IPS-18c (cell line): ENCODE data around the gene ZNF24.

Experiments
- H3K4me3 ChIP-seq: 2 replicates; pipeline ENCODE4 v1.7.0; 2013; ENCODE audit warnings: low read depth, mild to moderate bottlenecking, low read length, moderate library complexity; ENCODE audit not compliant: insufficient read depth
- H3K9me3 ChIP-seq: one replicate; pipeline ENCODE4 v1.6.1; 2013; ENCODE audit warnings: mild to moderate bottlenecking, low read length, moderate library complexity; ENCODE audit not compliant: control insufficient read depth, insufficient read depth

ZNF24 gene

DNA sequence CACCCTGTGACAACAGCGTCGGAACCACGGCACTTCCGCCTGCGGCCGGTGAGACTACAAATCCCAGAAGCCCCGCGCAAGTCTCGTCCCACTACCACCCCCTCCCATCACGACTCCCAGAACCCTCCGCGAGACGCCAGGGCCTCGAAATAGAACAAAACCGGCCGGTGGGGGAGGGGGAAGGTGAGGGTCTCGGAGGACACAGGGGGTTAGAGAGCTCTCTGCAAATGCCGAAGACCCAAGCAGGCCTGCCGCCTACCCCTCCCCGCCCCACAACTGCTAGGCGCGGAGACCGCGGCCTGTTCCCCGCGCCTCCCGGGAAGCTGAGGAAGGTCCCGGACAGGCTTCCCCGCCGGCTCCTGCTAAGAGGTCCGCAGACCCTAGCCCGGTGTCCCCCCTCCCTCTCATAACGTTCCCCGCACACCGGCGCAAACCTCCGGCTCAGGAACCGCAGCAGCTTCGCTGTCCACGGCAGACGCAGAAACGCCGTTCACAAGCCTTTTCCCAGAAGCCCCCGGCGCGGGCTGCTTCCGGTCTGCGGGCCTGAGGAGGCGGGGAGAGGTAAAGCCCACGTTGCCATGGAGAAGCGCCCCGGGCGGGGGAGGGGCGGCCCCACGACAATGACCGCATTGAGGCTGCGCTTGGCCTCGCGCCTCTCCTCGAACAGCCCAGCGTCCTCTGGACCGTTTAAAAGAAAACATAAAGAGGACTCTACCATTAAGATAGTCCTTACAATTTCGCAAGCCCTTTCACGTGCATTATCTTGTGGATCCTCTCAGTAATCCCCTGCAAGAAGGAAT lies at the start of gene ZNF24:
TSS of gene ZNF24 (minus strand) at position 485 of the 800 bp plus-strand sequence. CDS start 3,770 bp downstream, outside the sequence.
- Histone ChIP-seq H3K9me3 (no peaks in the 10 kb centered on the region), H3K4me3 (peak within 1 kb of the TSS; percentile 97)

DNA sequence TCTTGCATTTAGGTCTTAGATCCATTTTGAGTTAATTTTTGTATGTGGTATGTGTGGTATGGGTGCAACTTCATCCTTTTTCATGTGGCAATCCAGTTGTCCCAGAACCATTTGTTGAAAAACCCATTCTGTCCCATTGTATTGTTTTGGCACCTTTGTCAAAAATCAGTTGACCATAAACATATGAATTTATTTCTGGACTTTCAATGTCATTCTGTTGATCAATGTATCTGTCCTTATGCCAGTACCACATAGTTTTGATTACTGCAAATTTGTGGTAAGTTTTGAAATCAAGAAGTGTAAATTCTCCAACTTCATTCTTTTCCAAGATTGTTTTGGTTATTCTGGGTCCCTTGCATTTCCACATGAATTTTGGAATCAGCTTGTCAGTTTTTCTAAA lies 49.5 kb upstream of the ZNF24 start:
- no peak overlapping the region for H3K4me3 ChIP-seq
- H3K9me3 ChIP-seq, result no peaks in the 10 kb centered on the region

DNA sequence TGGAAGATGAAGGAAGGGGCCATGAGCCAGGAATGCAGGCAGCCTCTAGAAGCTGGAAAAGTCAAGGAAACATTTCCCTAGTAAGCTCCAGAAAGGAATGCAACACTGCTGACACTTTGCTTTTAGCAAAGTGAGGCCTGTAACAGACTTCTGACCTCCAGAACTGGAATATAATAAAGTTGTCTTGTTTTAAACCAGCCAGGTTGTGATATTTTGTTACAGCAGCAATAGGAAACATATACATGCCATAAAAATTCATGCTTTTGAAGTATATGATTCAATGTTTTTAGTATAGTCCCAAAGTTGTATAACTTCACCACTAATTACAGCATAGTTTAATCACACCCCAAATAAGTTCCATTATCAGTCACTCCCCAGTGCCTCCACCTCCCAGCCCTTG lies 48.2 kb upstream of the ZNF24 start:
- no peak overlapping the region for H3K4me3 ChIP-seq

DNA sequence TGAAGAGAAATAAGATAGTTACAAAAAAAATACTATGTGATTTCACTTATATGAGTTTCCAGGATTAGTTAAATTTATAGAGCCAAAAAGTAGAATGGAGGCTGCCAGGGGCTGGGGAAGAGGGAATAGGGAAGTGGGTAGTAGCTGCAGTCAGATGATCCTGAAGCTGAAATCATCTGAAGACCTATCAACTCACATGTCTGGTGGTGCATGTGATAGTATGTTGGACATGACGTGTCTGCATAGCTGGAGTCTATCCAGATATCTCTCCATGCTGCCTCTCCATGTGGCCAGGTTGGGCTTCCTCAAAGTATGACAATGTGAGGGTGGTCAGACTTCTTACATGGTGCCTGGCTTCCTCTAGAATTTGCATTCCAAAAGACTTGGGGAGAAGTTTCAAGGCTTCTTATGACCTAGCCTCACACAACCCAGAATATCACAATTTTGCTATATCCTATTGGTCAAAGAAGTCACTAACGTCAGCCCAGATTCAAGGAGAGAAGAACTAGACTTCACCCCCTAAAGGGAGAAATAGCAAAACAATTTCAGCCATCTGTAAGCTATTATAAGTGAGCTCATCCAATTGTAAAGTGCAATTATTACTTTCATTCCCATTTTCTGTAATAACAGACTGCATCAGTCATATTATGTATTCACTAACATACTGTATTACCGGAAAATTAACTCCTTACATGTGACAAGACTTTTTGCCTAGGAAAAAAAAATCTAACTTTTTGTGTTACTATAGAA lies 46.9 kb upstream of the ZNF24 start:
- Histone ChIP-seq H3K9me3 (no peaks in the 10 kb centered on the region), H3K4me3 (no peak overlapping the region)

More for the DNA sequence above, 48.2 kb upstream of the ZNF24 start:
- H3K9me3 ChIP-seq, result no peaks in the 10 kb centered on the region

DNA sequence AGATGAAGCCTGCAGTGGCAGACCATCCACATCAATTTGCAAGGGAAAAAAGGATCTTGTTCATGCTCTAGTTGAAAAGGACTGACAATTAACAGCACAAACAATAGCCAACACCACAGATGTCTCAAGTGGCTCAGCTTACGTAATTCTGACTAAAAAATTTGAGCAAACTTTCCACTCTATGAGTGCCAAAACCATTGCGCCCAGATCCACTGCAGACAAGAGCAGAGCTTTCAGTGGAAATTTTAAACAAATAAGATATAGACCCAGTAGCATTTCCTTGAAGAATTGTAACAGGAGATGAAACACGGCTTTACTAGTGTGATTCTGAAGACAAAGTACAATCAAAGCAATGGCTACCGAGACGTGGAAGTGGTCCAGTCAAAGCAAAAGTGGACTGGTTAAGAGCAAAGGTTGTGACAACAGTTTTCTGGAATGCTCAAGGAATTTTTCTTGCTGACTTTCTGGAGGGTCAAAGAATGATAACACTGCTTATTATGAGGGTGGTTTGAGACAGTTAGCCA lies 44.9 kb upstream of the ZNF24 start:
- no peak overlapping the region for H3K4me3 ChIP-seq

DNA sequence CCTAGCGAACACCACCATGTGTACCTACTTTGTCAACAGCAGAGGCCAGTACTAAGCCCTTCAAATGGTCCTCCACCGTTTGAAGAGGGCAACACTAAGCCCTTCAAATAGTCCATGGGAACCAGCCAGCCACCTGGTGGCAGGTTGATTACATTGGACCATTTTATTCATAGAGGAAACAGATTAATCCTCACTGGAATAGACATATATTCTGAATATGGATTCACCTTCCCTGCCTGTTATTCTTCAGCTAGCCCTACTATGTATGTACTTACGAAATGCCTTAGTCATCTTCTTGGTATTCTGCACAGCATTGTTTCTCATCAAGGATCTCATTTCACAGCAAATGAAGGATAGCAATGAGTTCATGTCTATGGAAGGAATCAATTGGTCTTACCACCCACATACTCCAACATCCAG lies 42.9 kb upstream of the ZNF24 start:
- H3K4me3 ChIP-seq, result no peak overlapping the region
- H3K9me3 ChIP-seq, result no peaks in the 10 kb centered on the region

More for the DNA sequence above, 44.9 kb upstream of the ZNF24 start:
- H3K9me3 ChIP-seq, result no peaks in the 10 kb centered on the region

DNA sequence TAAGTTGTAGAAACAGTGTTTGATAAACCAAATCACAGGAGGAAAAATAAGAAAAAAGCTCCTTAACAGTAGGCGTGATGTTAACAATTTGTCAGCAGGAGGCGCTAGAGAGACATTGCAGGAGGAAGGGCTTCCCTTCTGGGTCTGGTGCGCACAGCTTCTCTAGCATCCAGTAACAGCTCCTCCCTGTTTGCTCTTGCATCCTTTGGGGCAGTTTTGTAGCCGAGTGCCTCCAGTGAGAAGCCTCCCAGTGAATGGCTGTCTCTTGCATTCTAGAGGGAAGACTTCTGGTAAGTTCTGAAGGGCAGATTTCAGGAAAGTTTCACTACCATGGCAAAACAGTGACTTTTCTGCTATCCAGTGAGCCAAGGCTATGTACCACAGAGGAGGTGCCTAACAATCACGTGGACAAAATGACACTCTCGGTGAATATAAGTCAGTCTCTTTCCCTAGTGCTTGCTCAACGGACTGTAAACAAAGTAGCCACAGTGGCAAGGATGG lies 42.4 kb upstream of the ZNF24 start:
- Histone ChIP-seq H3K9me3 (no peaks in the 10 kb centered on the region), H3K4me3 (no peak overlapping the region)

DNA sequence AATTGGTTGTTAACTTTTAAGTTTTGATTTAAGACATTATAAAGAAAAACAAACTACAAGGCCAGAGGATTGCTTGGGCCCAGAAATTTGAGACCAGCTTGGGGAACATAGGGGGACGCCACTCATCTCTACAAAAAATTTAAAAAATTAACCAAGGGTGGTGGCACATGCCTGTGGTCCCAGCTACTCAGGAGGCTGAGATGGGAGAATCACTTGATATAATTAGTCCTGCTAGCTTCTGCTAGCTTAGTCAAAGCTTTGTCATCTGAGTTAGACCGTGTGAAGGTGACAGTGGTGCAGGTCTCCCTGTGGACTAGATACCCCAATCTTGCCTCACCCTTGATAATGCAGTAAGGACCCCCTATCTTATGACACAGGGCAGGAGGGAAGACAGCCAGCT lies 38.9 kb upstream of the ZNF24 start:
- Histone ChIP-seq H3K9me3 (no peaks in the 10 kb centered on the region), H3K4me3 (no peak overlapping the region)

DNA sequence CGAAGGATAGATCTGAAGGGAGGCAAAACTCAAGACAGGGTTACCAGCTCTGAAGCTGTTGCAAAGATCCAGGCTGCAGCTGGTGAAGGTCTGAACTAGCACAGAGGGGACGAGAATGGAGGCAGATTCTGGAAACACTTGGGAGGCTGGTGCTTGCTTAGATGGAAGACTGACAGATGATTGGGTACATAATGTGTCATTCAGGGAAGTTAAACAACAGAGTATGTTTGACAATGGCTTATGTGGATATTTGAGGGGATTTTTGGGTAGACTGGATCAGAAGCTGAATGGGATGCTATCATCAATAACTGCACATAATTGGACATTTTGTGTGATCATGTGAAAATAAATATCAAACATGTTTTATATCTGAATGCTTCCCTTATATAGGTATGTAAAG lies 35.2 kb upstream of the ZNF24 start:
- Histone ChIP-seq H3K9me3 (no peaks in the 10 kb centered on the region), H3K4me3 (no peak overlapping the region)

DNA sequence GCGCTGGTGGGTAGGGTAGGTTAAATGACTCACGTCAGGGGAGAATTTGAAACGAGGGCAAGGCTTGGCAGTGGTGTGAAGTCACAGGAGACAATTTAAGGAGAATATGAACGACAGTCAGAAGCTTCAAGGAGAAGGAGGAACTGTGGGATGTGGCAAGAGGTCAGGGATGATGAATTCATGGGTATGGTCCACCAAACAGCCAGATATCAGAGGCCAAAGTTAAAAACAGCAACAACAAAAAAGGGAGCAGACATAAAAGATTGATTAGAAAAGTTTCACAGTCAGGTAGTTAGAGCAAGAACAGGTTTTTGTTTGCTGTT lies 34.3 kb upstream of the ZNF24 start:
- H3K9me3 ChIP-seq, result no peaks in the 10 kb centered on the region
- H3K4me3 ChIP-seq, result no peak overlapping the region

DNA sequence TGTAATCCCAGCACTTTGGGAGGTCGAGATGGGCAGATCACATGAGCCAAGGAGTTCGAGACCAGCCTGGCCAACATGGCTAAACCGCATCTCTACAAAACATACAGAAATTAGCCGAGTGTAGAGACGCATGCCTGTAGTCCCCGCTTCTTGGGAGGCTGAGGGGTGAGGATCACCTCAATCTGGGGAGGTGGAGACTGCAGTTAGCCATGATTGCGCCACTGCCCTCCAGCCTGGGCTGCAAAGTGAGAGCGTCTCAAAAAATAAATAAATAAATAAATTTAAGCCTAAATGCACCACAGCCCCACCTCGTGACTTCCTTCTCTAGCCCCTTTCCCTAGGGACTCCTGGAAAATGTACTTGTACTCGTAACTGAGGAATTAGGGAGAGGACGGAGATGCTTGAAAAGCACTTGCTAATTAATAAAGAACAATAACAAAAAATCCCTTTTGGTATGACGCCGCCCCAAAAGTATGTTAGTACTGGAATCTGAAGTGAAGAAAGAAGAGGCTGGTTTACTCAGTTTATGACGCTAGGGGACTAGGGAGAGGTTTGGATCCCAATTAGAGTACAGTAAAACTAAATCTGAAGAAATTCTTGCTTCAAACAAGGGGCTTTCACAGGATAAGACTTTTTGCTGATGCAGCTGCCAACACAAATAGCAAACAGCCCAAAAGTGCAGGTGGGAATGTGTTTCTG lies 33.8 kb upstream of the ZNF24 start:
- Histone ChIP-seq H3K9me3 (no peaks in the 10 kb centered on the region), H3K4me3 (no peak overlapping the region; the same call in 1 of the 2 replicates)

DNA sequence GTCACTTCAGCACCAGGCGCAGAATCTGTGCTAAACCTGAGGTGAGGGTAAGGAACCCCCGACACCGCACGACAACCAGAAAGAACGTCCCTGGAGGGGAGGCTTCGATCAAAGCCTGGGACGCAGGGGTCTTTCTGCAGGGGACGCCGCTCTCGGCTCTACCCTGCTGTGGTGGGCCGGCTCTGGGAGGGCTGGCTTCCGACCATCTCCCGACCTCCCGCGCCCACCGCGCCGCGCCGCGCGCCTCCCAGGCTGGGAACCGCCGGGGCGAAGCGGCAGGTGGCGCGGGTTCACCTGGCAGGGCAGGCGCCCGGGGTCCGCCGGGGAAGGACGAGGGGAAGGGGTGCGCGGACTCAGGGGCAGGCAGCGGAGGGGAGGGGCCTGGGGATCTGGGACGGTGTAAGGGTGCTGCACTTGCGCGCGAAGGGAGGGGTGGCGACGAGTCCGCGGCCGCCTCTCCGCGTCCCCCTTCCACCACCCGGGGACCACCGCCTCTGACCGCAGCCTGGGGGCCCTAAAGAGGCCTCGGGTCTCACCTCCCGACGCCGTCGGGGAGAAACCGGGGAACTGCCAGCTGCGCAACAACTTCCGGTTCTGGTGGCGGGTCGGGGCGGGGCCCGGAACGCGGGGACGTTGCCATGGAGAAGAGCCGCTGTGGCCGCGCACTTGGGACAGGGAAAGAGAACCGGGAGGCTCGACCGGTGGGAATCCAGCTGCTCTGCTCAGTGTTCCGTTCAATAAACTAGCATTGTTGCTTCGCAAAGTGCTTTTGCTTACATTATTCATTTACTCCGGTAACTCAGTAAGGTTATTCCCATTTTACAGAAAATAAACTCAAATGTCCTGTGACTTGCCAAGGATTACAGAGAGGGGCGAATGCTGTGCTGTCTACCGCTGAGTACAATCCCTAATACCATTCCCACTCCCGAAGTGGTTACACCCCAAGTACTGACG lies 32.8 kb upstream of the ZNF24 start, which contains the start of gene ZNF396:
TSS of gene ZNF396 (minus strand) at position 596 of the 954 bp plus-strand sequence. CDS start 3,045 bp downstream, outside the sequence.
- Histone ChIP-seq H3K4me3 (peak within 1 kb of the TSS; percentile 85), H3K9me3 (no peaks in the 10 kb centered on the region)

DNA sequence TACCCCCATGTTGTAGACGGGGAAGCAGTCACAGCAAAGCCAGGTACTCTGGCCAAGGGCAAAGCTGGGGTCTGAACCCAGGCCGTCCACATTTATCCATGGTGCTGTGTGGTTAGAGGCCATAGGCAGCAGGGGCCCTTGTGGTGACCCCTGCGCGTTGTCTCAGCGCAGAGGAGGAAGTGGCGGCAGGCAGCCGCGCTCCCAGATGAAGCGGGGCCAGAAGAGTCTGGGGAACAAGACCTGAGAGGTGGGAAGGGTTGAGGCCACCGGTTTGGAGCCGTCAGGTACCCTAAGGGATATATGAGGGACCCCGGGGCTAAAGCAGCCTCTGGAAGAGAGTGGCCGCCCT lies 32.1 kb upstream of the ZNF24 start:
- Histone ChIP-seq H3K4me3 (peak overlapping the region; percentile 85), H3K9me3 (no peaks in the 10 kb centered on the region)

DNA sequence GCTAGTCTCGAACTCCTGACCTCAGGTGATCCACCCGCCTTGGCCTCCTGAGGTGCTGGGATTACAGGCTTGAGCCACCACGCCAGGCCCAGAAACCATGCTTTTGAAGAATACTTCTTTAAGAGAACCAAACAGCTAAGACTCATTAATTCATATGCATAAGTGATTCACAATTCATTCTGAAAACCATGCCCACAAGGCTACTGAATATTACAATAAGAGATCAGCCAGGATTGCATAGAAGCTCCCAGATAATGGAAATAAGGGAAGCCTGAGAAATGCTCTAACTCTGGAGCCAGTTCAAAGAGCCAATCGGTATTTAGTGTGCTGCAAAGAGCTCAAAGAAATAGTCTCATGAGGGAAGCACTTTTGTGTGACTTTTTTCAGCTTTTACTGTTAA lies 30.5 kb upstream of the ZNF24 start:
- Histone ChIP-seq H3K4me3 (no peak overlapping the region), H3K9me3 (no peaks in the 10 kb centered on the region)

DNA sequence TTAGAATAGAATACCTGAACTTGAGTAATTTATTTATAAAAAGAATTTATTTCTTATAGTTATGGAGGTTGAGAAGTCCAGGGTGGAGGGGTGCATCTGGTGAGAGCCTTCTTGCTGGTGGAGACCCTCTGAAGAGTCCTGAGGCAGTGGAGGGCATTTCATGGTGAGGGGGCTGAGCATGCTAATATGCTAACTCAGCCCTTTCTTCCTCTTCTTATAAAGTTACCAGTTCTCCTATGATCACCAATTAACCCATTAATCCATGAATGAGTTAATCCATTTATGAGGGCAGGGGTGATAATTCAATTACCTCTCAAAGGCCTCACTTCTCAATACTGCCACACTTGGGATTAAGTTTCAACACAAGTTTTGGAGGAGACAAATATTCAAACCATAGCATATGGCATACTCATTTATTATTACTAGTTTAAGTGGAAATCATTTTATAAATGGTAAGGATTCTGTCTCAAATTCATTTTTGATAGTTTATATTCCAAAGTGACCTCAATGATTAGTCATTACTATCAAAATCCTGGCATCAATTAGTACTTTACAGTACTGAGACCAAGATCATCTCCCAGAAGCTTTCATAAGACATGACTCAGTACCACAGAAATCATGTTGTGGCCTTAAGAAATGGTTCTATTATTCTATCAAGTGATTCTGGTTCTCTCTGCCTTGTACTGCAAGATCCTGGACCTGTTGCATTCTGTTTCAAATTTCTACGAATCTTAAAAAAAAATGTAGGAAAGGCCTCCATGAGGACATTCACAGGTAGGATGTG lies 27.4 kb upstream of the ZNF24 start:
- Histone ChIP-seq H3K4me3 (no peak overlapping the region), H3K9me3 (no peaks in the 10 kb centered on the region)

DNA sequence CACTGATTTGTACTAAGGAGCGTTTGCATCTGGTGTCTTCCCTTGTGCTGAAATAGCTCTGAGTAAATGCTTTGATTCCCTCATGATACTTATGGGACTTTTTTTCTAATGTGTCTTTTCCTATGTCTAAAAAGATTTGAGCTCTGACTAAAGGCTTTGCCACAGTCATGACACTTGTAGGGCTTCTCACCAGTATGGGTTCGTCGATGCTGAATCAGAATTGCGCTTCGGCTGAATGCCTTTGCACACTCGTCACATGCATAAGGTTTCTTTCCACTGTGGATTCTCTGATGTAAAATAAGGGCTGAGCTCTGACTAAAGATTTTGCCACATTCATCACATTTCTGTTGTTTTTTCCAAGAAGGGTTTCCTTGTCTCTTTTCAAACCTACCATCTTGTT lies 24.9 kb upstream of the ZNF24 start:
- Histone ChIP-seq H3K4me3 (no peak overlapping the region), H3K9me3 (no peaks in the 10 kb centered on the region)
